HCT116 (cell line): Measurements from ENCODE around the gene CEP43. TPM values are rescaled to one million over a fixed set of nuclear protein-coding genes. Genes with fewer than 3 reads are reported as not detected.
A peak's percentile ranks its signal among the peaks of the same experiment; 100 is the strongest.

ENCODE experiments used
- ATAC-seq: fragments of 200-7000 bp; cut with Tn5 transposase; 2 replicates; pipeline ENCODE4 v1.9.1; 2020; ENCODE audit warnings: mild to moderate bottlenecking, moderate library complexity
- BruUV-seq: library from RNA; stranded (reverse); fragments of 400-500 nt; replicated peaks from 2 replicates; lab custom pipeline; 2021; lab: Mats Ljungman, UMichigan
- CTCF ChIA-PET: fragments of 300-600 bp; sonication (Branson Sonifier 250); formaldehyde crosslinking; loops from one replicate; lab custom pipeline; 2021; ENCODE audit warnings: antibody characterized with exemption; lab: Charles Lee
- POLR2A ChIA-PET: fragments of 300-600, 350-600 bp; sonication (Branson Sonifier 250); formaldehyde crosslinking; loops from one replicate; lab custom pipeline; 2021; ENCODE audit warnings: antibody characterized with exemption; lab: Charles Lee
- RAD21 ChIA-PET, 2 experiments: fragments of 300-600 bp; sonication (Branson Sonifier 250); formaldehyde crosslinking; loops; one replicate each; lab custom pipeline; 2023; ENCODE audit warnings: low total read pairs in 2 of 2; ENCODE audit not compliant: uncharacterized antibody in 2 of 2, unreplicated experiment in 2 of 2, low non-redundant PET in 1 of 2; lab: Charles Lee
- DNase-seq: peaks from one replicate; pipeline ENCODE4 v3.0.0-alpha.2; 2010; ENCODE audit warnings: low read depth, low spot score
- H2AFZ ChIP-seq: fragments of 200-600 bp; shearing (Covaris generic), sonication (generic); 2 replicates; pipeline ENCODE4 v1.6.1; 2017; ENCODE audit warnings: low read depth, mixed run types, mixed read lengths, antibody characterized with exemption, low read length; ENCODE audit not compliant: poor library complexity, severe bottlenecking
- H3K27ac ChIP-seq: 2 replicates; pipeline ENCODE4 v1.5.1; 2012; ENCODE audit warnings: low read depth, low read length
- H3K27me3 ChIP-seq: fragments of 200-600 bp; sonication (generic); 2 replicates; pipeline ENCODE4 v1.6.1; 2016; ENCODE audit warnings: mixed run types, low read length, mixed read lengths; ENCODE audit not compliant: insufficient read depth
- H3K36me3 ChIP-seq, 2 experiments: fragments of 200-500 bp in 1 of 2; fragments of 200-600 bp in 1 of 2; sonication (Bioruptor generic) in 1 of 2; sonication (generic) in 1 of 2; 2 replicates each; pipeline versions ENCODE4 v1.5.1 to v1.6.1; 2014 to 2016; ENCODE audit warnings: low read length in 2 of 2, inconsistent platforms in 1 of 2, mixed read lengths in 1 of 2, mixed run types in 1 of 2; ENCODE audit not compliant: insufficient read depth in 2 of 2, control insufficient read depth in 1 of 2
- H3K4me1 ChIP-seq, 2 experiments: fragments of 200-600 bp in 1 of 2; sonication (generic) in 1 of 2; 2 replicates each; pipeline versions ENCODE4 v1.5.1 to v1.6.1; 2012 to 2017; ENCODE audit warnings: low read length in 2 of 2, inconsistent platforms in 1 of 2, mild to moderate bottlenecking in 1 of 2, mixed read lengths in 1 of 2, mixed run types in 1 of 2, moderate library complexity in 1 of 2; ENCODE audit not compliant: insufficient read depth in 2 of 2, control insufficient read depth in 1 of 2
- H3K4me2 ChIP-seq: fragments of 200-600 bp; sonication (generic); 2 replicates; pipeline ENCODE4 v1.6.1; 2017; ENCODE audit warnings: mixed run types, low read length, mixed read lengths
- H3K4me3 ChIP-seq, 2 experiments: fragments of 200-600 bp in 1 of 2; sonication (generic) in 1 of 2; replicated peaks in 1 of 2; 2 replicates each; pipeline ENCODE4 v1.5.1; 2011 to 2016; ENCODE audit warnings: low read length in 2 of 2, control low read depth in 1 of 2, low read depth in 1 of 2, mild to moderate bottlenecking in 1 of 2, mixed read lengths in 1 of 2, mixed run types in 1 of 2
- H3K79me2 ChIP-seq: fragments of 200-600 bp; sonication (generic); 2 replicates; pipeline ENCODE4 v1.6.1; 2017; ENCODE audit warnings: mild to moderate bottlenecking, mixed run types, low read length, moderate library complexity, mixed read lengths; ENCODE audit not compliant: insufficient read depth
- H3K9ac ChIP-seq: fragments of 200-600 bp; sonication (generic); 2 replicates; pipeline ENCODE4 v1.6.1; 2016; ENCODE audit warnings: low read length, mixed read lengths
- H3K9me2 ChIP-seq: fragments of 200-600 bp; sonication (generic), shearing (Covaris generic); 2 replicates; pipeline ENCODE4 v1.6.1; 2017; ENCODE audit warnings: mixed run types, mild to moderate bottlenecking, moderate library complexity; ENCODE audit not compliant: insufficient read depth
- H3K9me3 ChIP-seq, 2 experiments: fragments of 200-500 bp in 1 of 2; fragments of 200-600 bp in 1 of 2; sonication (Bioruptor generic) in 1 of 2; sonication (generic) in 1 of 2; 2 replicates each; pipeline ENCODE4 v1.6.1; 2014 to 2017; ENCODE audit warnings: low read length in 2 of 2, mixed read lengths in 2 of 2, inconsistent platforms in 1 of 2, low read depth in 1 of 2, mild to moderate bottlenecking in 1 of 2, mixed run types in 1 of 2, moderate library complexity in 1 of 2; ENCODE audit not compliant: control insufficient read depth in 1 of 2, insufficient read depth in 1 of 2
- H4K20me1 ChIP-seq: fragments of 200-600 bp; sonication (generic), shearing (Covaris generic); 2 replicates; pipeline ENCODE4 v1.6.1; 2017; ENCODE audit warnings: mixed run types, mild to moderate bottlenecking, moderate library complexity; ENCODE audit not compliant: insufficient read depth
- EGR1 ChIP-seq: IDR thresholded peaks from 2 replicates; pipeline ENCODE4 v1.6.1; 2012; ENCODE audit warnings: low read depth
- ELF1 ChIP-seq: IDR thresholded peaks from 2 replicates; pipeline ENCODE4 v1.6.1; 2012; ENCODE audit warnings: low read depth, borderline replicate concordance
- EZH2 ChIP-seq: fragments of 200-600 bp; sonication (generic); IDR thresholded peaks from 2 replicates; pipeline ENCODE4 v1.6.1; 2017; ENCODE audit warnings: antibody characterized with exemption, mixed run types
- POLR2AphosphoS5 ChIP-seq: IDR thresholded peaks from 2 replicates; pipeline ENCODE4 v1.6.1; 2011; ENCODE audit warnings: mild to moderate bottlenecking, low read depth, low read length, moderate library complexity
- SP1 ChIP-seq: IDR thresholded peaks from 2 replicates; pipeline ENCODE4 v1.6.1; 2012; ENCODE audit warnings: low read depth
- ZFX ChIP-seq: fragments of 450-650 bp; IDR thresholded peaks from 2 replicates; pipeline ENCODE4 v1.6.1; 2017
- ZNF274 ChIP-seq: fragments of 200-500 bp; sonication (Bioruptor generic); IDR thresholded peaks from 2 replicates; pipeline ENCODE4 v1.6.1; 2014; ENCODE audit warnings: mild to moderate bottlenecking, low read depth, low read length, inconsistent platforms
- intact Hi-C: fragments of 100-400 bp; cut with micrococcal nuclease; formaldehyde crosslinking; loops from 2 replicates; pipeline ENCODE4 v1.10.0; 2022
- total RNA-seq: library from RNA; stranded (reverse); gene quantifications from one replicate; pipeline ENCODE4 v1.2.1, GENCODE V29; 2021; ENCODE audit not compliant: unreplicated experiment
- TF ChIP-seq, protein P1 (sequence below), 3 experiments: fragments of 200-600 bp in 1 of 3; sonication (generic) in 1 of 3; IDR thresholded peaks in 2 of 3; conservative IDR thresholded peaks in 1 of 3; 2 replicates each; pipeline ENCODE4 v1.5.1; 2012 to 2017; ENCODE audit warnings: low read depth in 2 of 3, low read length in 2 of 3, antibody characterized with exemption in 1 of 3, borderline replicate concordance in 1 of 3, control low read depth in 1 of 3, mild to moderate bottlenecking in 1 of 3, mixed read lengths in 1 of 3, mixed run types in 1 of 3, moderate library complexity in 1 of 3; ENCODE audit not compliant: insufficient read depth in 1 of 3

Gene CEP43
- total RNA-seq, 1 experiment from 2014 or later = 15.8 TPM

DNA sequence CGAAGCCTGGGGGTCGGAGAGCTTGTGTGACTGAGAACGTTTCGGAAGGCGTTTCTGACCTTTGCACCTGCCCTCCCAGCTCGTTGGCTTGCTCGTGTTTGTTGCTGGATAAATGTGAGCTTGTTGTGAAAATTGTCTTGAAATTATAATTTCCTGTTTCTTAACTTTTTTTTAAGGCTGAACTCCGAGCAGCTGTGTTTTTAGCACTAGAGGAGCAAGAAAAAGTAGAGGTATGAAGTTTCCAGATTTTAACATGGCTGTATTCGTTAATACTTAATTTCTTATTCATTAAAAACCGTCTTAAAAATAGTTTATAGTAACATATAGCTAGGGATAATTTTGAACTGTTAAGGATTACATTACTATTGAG, 672 bp downstream of the CEP43 start:
- H3K27ac ChIP-seq = peak overlapping the region; percentile 75
- no peak overlapping the region for H2AFZ ChIP-seq
- ChIA-PET POLR2A (no interaction called here), RAD21 (interaction anchor here in 1 of 2 experiments (1.1 kb wide), 1 partner anchor 142 kb away, joined by 3 read pairs; no protein-coding TSS in a partner anchor), CTCF (interaction anchor here (1.4 to 2.8 kb wide), 3 partner anchors 10 to 224 kb away, joined by 5 to 10 read pairs (median 9); no protein-coding TSS in a partner anchor)
- BruUV-seq = no TSS peak
- H3K4me2 ChIP-seq = peak overlapping the region; percentile 90
- TF ChIP-seq ZNF274 (no peak), POLR2AphosphoS5 (no peak), ZFX (0 out of 2 replicates have a peak, but pooled peaks have one; percentile 47)
- ATAC-seq (no peak), DNase-seq (no peak)
- H4K20me1 ChIP-seq = no peaks in the 10 kb centered on the region; the same call in 1 of the 2 replicates
- H3K36me3 ChIP-seq = peaks cover 6 to 10% of the 10 kb centered on the region in 2 experiments; a peak in 3 of 4 replicates
- H3K79me2 ChIP-seq = peaks cover 83% of the 10 kb centered on the region
- H3K27me3 ChIP-seq = no peaks in the 10 kb centered on the region
- peak overlapping the region; percentile 91 to 95 for H3K4me3 ChIP-seq
- peak overlapping the region; percentile 84 for H3K9ac ChIP-seq
- H3K9me3 ChIP-seq = no peaks in the 10 kb centered on the region
- intact Hi-C loops = loop anchor here (10.0 kb wide), 1 partner anchor 465 kb away; no protein-coding TSS in a partner anchor
- H3K9me2 ChIP-seq = no peaks in the 10 kb centered on the region
- H3K4me1 ChIP-seq = peaks cover 5 to 16% of the 10 kb centered on the region in 2 experiments; a peak in 3 of 4 replicates

DNA sequence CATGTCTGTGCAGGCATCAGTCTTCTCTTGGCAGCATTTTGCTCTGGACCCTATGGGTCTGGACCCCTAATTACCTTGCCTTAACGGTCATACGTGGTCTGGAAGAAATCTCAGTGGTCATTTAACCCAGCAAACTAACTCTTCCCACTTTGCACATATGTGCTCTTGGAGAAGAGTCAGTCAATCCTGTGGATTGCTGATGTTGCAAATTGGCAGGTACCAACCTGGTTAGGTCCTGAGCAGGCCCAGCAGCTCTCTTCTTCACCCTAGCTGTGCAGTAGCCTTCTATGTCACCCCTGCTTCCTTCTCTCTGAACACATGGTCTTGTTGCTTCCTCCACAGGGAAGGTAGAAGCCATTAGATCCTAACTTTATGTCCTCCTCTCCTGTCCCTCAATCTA, 1.6 kb downstream of the CEP43 start:
- H3K36me3 ChIP-seq = peaks cover 9 to 16% of the 10 kb centered on the region in 2 experiments; a peak in 3 of 4 replicates
- BruUV-seq = no TSS peak
- RAD21 ChIA-PET = no interaction called here
- peak overlapping the region; percentile 90 for H3K4me2 ChIP-seq
- H3K9me3 ChIP-seq = no peaks in the 10 kb centered on the region
- POLR2A ChIA-PET = no interaction called here
- intact Hi-C loops = no loop called here
- no peaks in the 10 kb centered on the region; the same call in 1 of the 2 replicates for H4K20me1 ChIP-seq
- H3K9me2 ChIP-seq = no peaks in the 10 kb centered on the region
- H3K4me3 ChIP-seq = peak overlapping the region in 1 of 2 experiments; percentile 95; a peak in 1 of 4 replicates
- no peak overlapping the region for H3K27ac ChIP-seq
- peaks cover 85% of the 10 kb centered on the region for H3K79me2 ChIP-seq
- H2AFZ ChIP-seq = no peak overlapping the region
- DNase-seq (no peak), ATAC-seq (no peak)
- CTCF ChIA-PET = interaction anchor here (2.2 kb wide), 1 partner anchor 11 kb away, joined by 10 read pairs; no protein-coding TSS in a partner anchor
- no peak overlapping the region for H3K9ac ChIP-seq
- peaks cover 5 to 16% of the 10 kb centered on the region in 2 experiments; a peak in 3 of 4 replicates for H3K4me1 ChIP-seq
- H3K27me3 ChIP-seq = no peaks in the 10 kb centered on the region
- TF ChIP-seq SP1 (no peak), POLR2AphosphoS5 (no peak), EGR1 (no peak), ELF1 (no peak), EZH2 (no peak)
- TF ChIP-seq, protein P1, sequence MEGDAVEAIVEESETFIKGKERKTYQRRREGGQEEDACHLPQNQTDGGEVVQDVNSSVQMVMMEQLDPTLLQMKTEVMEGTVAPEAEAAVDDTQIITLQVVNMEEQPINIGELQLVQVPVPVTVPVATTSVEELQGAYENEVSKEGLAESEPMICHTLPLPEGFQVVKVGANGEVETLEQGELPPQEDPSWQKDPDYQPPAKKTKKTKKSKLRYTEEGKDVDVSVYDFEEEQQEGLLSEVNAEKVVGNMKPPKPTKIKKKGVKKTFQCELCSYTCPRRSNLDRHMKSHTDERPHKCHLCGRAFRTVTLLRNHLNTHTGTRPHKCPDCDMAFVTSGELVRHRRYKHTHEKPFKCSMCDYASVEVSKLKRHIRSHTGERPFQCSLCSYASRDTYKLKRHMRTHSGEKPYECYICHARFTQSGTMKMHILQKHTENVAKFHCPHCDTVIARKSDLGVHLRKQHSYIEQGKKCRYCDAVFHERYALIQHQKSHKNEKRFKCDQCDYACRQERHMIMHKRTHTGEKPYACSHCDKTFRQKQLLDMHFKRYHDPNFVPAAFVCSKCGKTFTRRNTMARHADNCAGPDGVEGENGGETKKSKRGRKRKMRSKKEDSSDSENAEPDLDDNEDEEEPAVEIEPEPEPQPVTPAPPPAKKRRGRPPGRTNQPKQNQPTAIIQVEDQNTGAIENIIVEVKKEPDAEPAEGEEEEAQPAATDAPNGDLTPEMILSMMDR (IDR thresholded peaks at IDR 0.05 in 2 of 3, conservative IDR thresholded peaks at IDR 0.05 in 1 of 3; ENCODE audit: borderline replicate concordance in 1 of 3, insufficient read depth in 1 of 3, low read depth in 2 of 3, low read length in 2 of 3) = no peak
